HG03196 (cell line): Measurements from ENCODE around the gene DFFB.

ENCODE experiments used
- ATAC-seq: cut with Tn5 transposase; IDR thresholded peaks from one replicate; pipeline ENCODE4 v1.9.1; 2021; ENCODE audit not compliant: unreplicated experiment

DFFB gene

GRCh38 chr1:3871451-3871805 is 14.2 kb downstream of the DFFB start:
- no peak for ATAC-seq

DNA sequence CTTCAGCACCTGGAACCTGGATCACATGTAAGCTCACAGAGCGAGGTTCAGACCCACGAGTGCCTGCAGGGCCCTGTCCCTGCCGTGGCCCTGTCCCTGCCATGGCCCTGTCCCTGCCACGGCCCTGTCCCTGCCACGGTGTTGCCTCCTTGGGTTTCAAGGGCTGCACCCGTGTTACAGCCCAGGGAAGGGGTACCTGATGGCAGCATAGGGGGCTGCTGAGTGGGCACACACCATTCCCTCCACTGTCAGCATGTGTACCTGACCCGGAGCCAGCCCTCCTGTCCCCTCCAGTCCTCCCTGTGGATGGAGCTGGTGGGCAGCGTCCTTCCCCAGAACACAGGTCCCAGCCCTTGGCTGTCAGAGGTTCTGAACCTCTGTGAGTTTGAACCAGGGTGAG is 15.3 kb downstream of the DFFB start:
- ATAC-seq = no peak

GRCh38 chr1:3874736-3875135 is 17.5 kb downstream of the DFFB start:
- no peak for ATAC-seq

GRCh38 chr1:3876716-3877115 is 19.4 kb downstream of the DFFB start:
- ATAC-seq = no peak

GRCh38 chr1:3879099-3879498 is 21.8 kb downstream of the DFFB start:
- no peak for ATAC-seq

- no peak for ATAC-seq
These were observed 22.6 kb downstream of the DFFB start for GRCh38 chr1:3879787-3880428.

DNA sequence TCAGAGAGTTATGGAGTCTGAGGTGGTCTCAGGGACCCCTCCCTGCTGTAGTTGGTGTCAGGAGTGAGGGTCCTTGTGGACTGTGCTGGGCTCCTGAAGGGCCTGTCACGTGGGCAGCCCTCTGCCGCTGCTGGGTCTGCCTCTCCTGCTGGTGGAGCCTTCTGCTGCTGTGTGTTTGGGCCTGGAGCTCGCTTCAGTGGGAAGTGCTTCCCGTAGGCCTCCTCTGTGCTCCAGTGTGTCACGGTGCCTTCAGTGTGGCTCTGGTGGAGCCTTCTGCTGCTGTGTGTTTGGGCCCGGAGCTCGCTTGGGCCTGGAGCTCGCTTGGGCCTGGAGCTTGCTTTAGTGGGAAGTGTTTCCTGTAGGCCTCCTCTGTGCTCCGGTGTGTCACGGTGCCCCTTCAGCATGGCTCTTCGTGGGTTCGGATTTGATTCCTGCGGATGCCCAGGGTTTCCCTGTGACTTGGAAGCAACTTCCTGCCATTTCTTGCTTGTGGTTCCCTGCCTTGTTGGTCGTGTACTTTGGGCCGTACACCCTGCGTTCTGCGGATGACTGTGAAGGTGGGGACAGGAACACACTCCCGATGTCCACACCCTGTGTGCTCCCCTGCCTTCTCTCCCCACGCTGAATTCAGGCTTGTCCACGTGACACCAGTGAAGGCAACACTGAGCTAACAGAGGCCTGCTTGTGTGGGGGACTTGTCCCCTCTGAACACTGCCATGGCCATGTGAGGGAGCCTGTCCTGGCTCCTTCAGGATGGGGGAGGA is 23.3 kb downstream of the DFFB start:
- ATAC-seq = no peak

DNA sequence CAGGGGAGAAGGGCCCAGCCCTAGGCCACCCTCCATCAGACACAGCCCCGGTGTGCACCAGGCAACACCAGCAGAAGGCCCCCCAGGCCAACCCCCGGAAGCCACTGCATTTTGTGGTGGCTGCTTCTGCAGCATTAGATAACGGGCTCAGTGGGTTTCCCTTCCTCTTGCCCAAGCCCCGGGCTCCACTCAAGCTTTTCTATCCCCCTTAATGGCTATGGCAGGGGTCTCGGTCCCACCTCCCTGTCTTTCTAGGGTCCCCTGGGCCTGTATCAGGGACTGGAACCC is 23.9 kb downstream of the DFFB start:
- no peak for ATAC-seq

GRCh38 chr1:3883194-3883925 is 26.1 kb downstream of the DFFB start:
- ATAC-seq = no peak

GRCh38 chr1:3884966-3885365 is 27.7 kb downstream of the DFFB start:
- no peak for ATAC-seq

DNA sequence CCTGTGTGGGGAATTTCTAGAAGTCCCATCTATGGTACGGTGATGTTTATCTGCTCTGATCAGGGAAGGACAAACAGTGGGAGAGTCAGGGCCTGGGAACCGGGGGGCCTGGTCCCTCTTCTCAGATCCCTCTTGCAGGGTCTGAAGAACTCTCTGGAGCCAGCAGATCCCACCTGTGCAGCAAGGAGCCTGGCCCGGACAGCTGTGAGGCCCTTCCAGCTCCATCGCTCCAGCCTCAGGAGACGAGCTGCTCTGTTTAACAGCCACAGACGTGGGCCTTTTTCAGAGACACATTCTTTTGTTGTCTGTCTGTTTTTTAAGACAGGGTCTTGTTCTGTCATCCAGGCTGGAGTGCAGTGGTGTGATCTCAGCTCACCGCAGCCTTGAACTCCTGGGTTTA is 28.3 kb downstream of the DFFB start:
- no peak for ATAC-seq

GRCh38 chr1:3886106-3886670 is 28.9 kb downstream of the DFFB start:
- ATAC-seq = no peak

GRCh38 chr1:3886691-3887090 is 29.4 kb downstream of the DFFB start:
- no peak for ATAC-seq

DNA sequence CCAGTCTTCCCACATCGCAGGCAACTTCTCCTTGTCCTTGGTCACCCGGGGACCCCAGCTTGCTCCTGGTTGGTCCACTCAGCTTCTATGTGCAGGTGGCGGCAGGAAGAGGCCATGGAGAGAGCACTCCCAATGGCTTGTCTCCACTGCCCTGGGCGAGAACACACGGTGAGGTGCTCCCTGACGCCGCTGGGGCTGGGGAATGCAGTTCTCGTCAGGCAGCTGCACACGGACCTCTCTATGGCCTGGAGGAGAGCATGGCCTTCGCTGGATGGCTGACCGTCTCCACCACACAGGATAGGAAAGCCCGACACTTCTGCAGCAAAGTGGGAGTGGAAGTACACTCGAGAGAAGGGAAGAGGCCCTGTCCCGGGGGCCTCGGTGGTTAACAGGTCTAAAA is 31.0 kb downstream of the DFFB start:
- ATAC-seq = no peak

DNA sequence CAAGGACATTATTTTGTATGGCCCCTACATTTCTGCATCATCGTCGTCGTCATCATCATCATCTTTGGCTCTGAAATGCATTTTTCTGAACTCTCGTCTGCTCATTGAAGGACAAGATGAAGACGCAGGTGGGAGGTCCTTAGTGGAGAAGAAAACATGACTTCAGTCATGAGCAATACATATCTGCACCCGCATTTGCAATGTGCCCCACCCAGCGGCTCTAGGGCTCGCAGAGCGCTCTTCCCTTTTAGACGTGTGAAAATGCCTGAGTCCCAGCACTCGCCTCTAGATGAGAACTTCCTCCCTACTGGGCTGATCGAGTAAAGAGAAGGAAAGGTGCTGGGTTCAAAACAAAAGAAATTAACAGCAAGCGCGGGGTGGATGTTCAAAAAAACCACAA is 32.7 kb downstream of the DFFB start:
- no peak for ATAC-seq

GRCh38 chr1:3890389-3891328 is 33.4 kb downstream of the DFFB start:
- ATAC-seq = no peak

DNA sequence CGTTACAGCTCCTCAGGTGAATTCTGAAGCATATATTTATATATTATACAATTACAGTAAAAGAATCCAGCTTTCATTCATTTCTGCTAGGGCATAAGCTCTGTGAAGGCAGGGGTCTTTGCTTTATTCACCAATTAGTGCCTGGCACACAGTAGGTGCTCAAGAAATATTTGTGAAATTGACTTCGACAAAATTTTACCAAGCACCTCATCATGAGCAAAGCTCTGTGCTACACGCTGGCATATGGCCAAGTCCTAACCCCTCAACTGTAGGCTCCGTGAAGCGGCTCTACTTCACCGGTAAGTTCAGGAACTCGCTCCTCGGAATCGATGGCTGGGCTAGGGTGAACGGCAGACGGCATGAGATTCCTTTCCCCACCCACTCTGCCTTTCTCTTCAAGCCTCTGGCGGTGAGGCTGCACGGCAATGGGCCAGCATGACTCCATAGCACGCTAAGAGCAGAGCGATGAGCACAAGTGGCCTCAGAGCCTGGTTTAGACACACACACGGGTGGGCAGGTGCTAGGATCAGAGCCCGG is 34.1 kb downstream of the DFFB start:
- no peak for ATAC-seq

DNA sequence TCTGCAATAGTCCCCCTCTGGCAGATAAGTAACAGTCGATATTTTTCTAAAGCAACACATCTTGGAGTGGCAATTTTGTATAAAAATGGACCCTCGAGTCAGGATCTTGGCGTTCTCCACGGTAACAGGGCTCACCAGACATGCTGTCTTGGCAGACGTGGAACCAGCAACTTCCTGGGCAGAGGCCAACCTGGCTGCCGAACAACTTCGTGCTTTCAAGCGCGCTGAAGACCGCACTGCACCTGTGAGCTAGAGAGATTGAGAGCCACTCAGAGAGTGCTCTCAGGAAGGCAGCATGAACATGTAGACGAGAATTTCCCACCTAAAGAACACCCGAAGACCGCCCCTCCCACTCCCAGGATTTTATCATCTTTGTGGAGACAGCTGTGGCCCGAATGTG is 35.5 kb downstream of the DFFB start:
- ATAC-seq = no peak

- ATAC-seq = no peak
These were observed 35.9 kb downstream of the DFFB start for GRCh38 chr1:3893190-3893589.

- ATAC-seq = no peak
These were observed 37.5 kb downstream of the DFFB start for GRCh38 chr1:3894626-3895278.
